T-cell (primary cell): ENCODE measurements around the gene POSTN. TPM values are rescaled to one million over a fixed set of nuclear protein-coding genes. Genes with fewer than 3 reads are reported as not detected.

ENCODE experiments used
- ATAC-seq, 4 experiments: fragments of 200-7000 bp in 3 of 4; fragments of 150-1000 bp in 1 of 4; cut with Tn5 transposase; replicated peaks in 1 of 4; 1 replicate in 3 of 4; 2 replicates in 1 of 4; pipeline ENCODE4 v1.10.0; 2021; ENCODE audit warnings: moderate library complexity in 3 of 4, mild to moderate bottlenecking in 2 of 4, moderate number of reproducible peaks in 1 of 4
- CTCF ChIA-PET, 2 donors: fragments of 300-600 bp; sonication (Branson Sonifier 250); formaldehyde crosslinking; loops; one replicate each; lab custom pipeline; 2022; ENCODE audit warnings: antibody characterized with exemption in 2 of 2; lab: Charles Lee
- POLR2A ChIA-PET, 2 donors: fragments of 300-600 bp; sonication (Branson Sonifier 250); formaldehyde crosslinking; loops; one replicate each; lab custom pipeline; 2022; ENCODE audit warnings: antibody characterized with exemption in 2 of 2; lab: Charles Lee
- DNase-seq, 35 experiments: peaks; one replicate each; pipeline versions ENCODE4 v3.0.0 to v3.0.0-alpha.2; 2013 to 2023
- H3K27ac ChIP-seq: one replicate; pipeline ENCODE4 v1.5.1; 2013; ENCODE audit warnings: low read length
- H3K27me3 ChIP-seq, 2 experiments: replicated peaks in 1 of 2; 1 replicate in 1 of 2; 2 replicates in 1 of 2; pipeline versions ENCODE4 v1.6.1 to v1.7.0; 2013; ENCODE audit warnings: low read length in 1 of 2, mixed read lengths in 1 of 2; ENCODE audit not compliant: control insufficient read depth in 2 of 2, insufficient read depth in 2 of 2; ENCODE audit errors: extremely low read depth in 1 of 2
- H3K36me3 ChIP-seq, 2 donors: 1 replicate in 1 of 2; 2 replicates in 1 of 2; pipeline versions ENCODE4 v1.6.1 to v1.7.0; 2013; ENCODE audit warnings: low read length in 1 of 2; ENCODE audit not compliant: control insufficient read depth in 2 of 2, insufficient read depth in 1 of 2; ENCODE audit errors: extremely low read depth in 1 of 2
- H3K4me1 ChIP-seq, 2 experiments: 1 replicate in 1 of 2; 2 replicates in 1 of 2; pipeline versions ENCODE4 v1.6.1 to v1.7.0; 2013; ENCODE audit warnings: low read length in 2 of 2, mixed read lengths in 1 of 2; ENCODE audit not compliant: insufficient read depth in 2 of 2, control insufficient read depth in 1 of 2; ENCODE audit errors: extremely low read depth in 1 of 2
- H3K4me3 ChIP-seq, 2 donors: 1 replicate in 1 of 2; 2 replicates in 1 of 2; pipeline versions ENCODE4 v1.5.1 to v1.7.0; 2013; ENCODE audit warnings: mild to moderate bottlenecking in 2 of 2, low read length in 1 of 2, moderate library complexity in 1 of 2; ENCODE audit not compliant: control insufficient read depth in 1 of 2; ENCODE audit errors: extremely low read depth in 1 of 2
- H3K9me3 ChIP-seq: 2 replicates; pipeline ENCODE4 v1.7.0; 2013
- H3K27ac Mint-ChIP-seq, 2 donors: one replicate each; pipeline ENCODE4 v1.8.0; 2020 to 2021; ENCODE audit warnings: mild to moderate bottlenecking in 2 of 2, mixed read lengths in 2 of 2
- H3K27me3 Mint-ChIP-seq, 2 donors: one replicate each; pipeline ENCODE4 v1.8.0; 2021 to 2022; ENCODE audit warnings: mixed read lengths in 2 of 2
- H3K36me3 Mint-ChIP-seq: one replicate; pipeline ENCODE4 v1.8.0; 2021; ENCODE audit warnings: mixed read lengths
- H3K4me1 Mint-ChIP-seq, 3 donors: one replicate each; pipeline ENCODE4 v1.8.0; 2020 to 2022; ENCODE audit warnings: mixed read lengths in 3 of 3, mild to moderate bottlenecking in 1 of 3
- H3K4me3 Mint-ChIP-seq, 3 donors: one replicate each; pipeline ENCODE4 v1.8.0; 2020 to 2022; ENCODE audit warnings: mild to moderate bottlenecking in 3 of 3, mixed read lengths in 3 of 3, moderate library complexity in 3 of 3
- H3K9me3 Mint-ChIP-seq, 3 donors: one replicate each; pipeline ENCODE4 v1.8.0; 2020 to 2022; ENCODE audit warnings: mixed read lengths in 3 of 3
- WGBS: methylation state at CpG from one replicate; pipeline ENCODE4 v1.1.5; 2013; ENCODE audit warnings: missing lambda C conversion rate; ENCODE audit not compliant: insufficient coverage; 5-methylcytosine and 5-hydroxymethylcytosine counted together
- total RNA-seq, 35 experiments: library from RNA in 6 of 35; stranded (reverse) in 6 of 35; fragments of 120-200 nt in 1 of 35; gene quantifications; one replicate each; pipeline versions ENCODE4 v1.2.1 to v1.2.4 and lab custom pipeline; 2013 to 2026

Gene POSTN
- total RNA-seq, 5 donors from 2014 or later (not counting 1 experiment from before 2014, with no cell fraction given), result 0.07 to 0.64 TPM; not detected in 3

DNA sequence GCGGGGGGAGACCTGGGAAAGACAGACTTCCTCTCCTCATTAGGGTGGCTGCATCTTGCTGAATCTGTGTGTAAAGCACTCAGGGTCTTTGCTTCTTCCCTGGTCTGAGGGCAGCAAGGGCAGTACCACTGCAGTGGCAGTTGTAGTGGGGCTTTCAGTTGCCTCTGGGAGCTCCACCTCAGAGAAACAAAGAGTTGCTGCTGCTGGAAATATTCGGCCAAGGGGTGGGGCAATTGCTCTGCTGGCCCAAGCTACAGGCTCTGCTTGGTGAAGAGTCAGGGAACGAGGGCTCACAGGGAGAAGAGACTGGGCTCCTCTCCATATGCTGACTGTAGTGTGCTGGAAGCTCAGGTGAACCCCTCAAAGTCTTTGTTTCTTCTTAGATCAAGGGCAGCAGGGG is 52.5 kb downstream of the POSTN start:
- no peaks in the 10 kb centered on the region for H3K9me3 ChIP-seq
- Mint-ChIP-seq H3K36me3 (no peaks in the 10 kb centered on the region), H3K27me3 (no peaks in the 10 kb centered on the region), H3K4me3 (no peak overlapping the region), H3K27ac (no peak overlapping the region), H3K4me1 (no peaks in the 10 kb centered on the region), H3K9me3 (peaks cover 13 to 16% (median 16%) of the 10 kb centered on the region in 3 donors)
- DNase-seq (no peak), ATAC-seq (no peak)
- POLR2A ChIA-PET, result interaction anchor here in 1 of 2 donors (0.5 kb wide), 1 partner anchor 845 kb away, joined by 4 read pairs; no protein-coding TSS in a partner anchor
- no peak overlapping the region for H3K27ac ChIP-seq
- H3K36me3 ChIP-seq, result no peaks in the 10 kb centered on the region
- WGBS, result 49% methylated on average over 3 of the region's 3 CpGs
- H3K27me3 ChIP-seq, result peaks cover 0 to 3% of the 10 kb centered on the region in 2 experiments
- H3K4me3 ChIP-seq, result no peak overlapping the region
- CTCF ChIA-PET, result no interaction called here
- H3K4me1 ChIP-seq, result no peaks in the 10 kb centered on the region

DNA sequence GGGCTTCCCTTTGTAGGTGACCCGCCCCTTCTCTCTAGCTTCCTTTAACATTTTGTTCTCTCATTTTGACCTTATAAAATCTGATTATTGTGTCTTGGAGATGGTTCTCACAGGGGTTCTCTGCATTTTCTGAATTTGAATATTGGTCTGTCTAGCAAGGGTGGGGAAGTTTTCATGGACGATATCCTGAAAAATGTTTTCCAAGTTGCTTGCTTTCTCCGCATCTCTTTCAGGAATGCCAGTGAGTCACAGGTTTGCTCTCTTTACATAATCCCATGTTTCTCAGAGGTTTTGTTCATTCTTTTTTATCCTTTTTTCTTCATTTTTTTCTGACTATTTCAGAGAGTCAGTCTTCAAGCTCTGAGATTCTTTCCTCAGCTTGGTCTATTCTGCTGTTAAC is 53.6 kb downstream of the POSTN start:
- ATAC-seq (no peak), DNase-seq (no peak)
- Mint-ChIP-seq H3K9me3 (peaks cover 12 to 20% (median 16%) of the 10 kb centered on the region in 3 donors), H3K4me1 (no peaks in the 10 kb centered on the region), H3K27ac (no peak overlapping the region), H3K27me3 (no peaks in the 10 kb centered on the region), H3K36me3 (no peaks in the 10 kb centered on the region), H3K4me3 (no peak overlapping the region)
- Histone ChIP-seq H3K27me3 (peaks cover 0 to 3% of the 10 kb centered on the region in 2 experiments), H3K27ac (no peak overlapping the region), H3K9me3 (no peaks in the 10 kb centered on the region), H3K4me1 (no peaks in the 10 kb centered on the region), H3K4me3 (no peak overlapping the region), H3K36me3 (no peaks in the 10 kb centered on the region)
- ChIA-PET POLR2A (no interaction called here), CTCF (no interaction called here)
- 90% methylated on average over 2 of the region's 3 CpGs for WGBS

DNA sequence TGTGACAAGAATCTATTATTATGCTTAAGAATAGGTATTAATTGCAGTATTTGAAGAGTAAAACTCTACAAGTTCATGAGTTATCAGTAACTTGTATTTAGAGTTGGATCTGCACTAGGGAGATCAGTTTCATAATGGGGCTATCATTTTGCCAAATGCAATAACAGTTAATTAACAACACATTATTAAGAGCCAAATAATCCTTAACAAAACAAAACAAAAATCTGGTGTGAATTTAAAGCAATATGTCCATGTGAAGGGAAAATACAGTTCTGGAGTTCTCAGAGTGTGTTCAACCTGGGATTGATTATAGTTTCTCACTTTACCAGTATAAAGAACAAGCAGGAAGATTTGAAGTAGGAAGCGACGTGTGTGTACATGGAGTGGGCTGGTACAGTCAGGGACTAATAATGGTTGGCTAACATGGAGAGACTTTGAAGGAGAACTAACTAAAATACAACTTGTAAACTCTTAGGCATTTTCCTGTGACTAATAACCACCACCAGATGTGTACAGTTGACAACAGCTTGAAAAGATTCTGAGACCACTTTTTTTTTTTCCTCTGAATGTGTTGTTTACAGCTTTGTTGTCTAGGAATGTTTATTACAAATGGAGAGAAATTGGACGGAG is 58.5 kb downstream of the POSTN start:
- ChIA-PET CTCF (no interaction called here), POLR2A (no interaction called here)
- Histone ChIP-seq H3K27me3 (no peaks in the 10 kb centered on the region), H3K4me1 (no peaks in the 10 kb centered on the region), H3K9me3 (no peaks in the 10 kb centered on the region), H3K27ac (no peak overlapping the region), H3K36me3 (no peaks in the 10 kb centered on the region), H3K4me3 (no peak overlapping the region)
- Mint-ChIP-seq H3K4me3 (no peak overlapping the region), H3K27me3 (no peaks in the 10 kb centered on the region), H3K27ac (no peak overlapping the region), H3K36me3 (no peaks in the 10 kb centered on the region), H3K9me3 (peaks cover 13 to 17% (median 17%) of the 10 kb centered on the region in 3 donors), H3K4me1 (no peaks in the 10 kb centered on the region)
- WGBS, result no CpG with 5 or more reads among the region's 3 CpGs
- ATAC-seq, result no peak
- DNase-seq, result no peak

DNA sequence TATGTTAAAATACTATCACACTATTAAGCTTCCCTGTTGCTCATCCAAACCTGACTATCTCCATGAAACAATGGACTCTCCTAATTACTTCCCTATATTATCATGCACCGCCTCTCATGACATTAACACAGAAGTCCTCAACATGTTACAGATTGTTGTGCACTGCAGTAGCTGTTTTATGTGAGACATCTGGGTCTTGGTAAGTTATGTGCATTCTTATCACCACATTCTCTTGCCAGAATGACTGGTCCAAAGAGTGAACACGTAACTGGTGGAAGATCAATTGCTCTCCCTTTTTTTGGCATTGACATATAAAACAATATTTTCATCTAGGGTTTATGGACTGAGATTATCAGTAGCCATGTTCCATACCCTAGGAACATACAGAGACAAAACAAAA is 59.4 kb downstream of the POSTN start:
- no peaks in the 10 kb centered on the region for H3K4me1 Mint-ChIP-seq
- no peak overlapping the region for H3K27ac Mint-ChIP-seq
- peaks cover 13 to 18% (median 17%) of the 10 kb centered on the region in 3 donors for H3K9me3 Mint-ChIP-seq
- no peak overlapping the region for H3K4me3 ChIP-seq
- no peak overlapping the region for H3K4me3 Mint-ChIP-seq
- H3K27ac ChIP-seq, result no peak overlapping the region
- CTCF ChIA-PET, result no interaction called here
- H3K27me3 Mint-ChIP-seq, result no peaks in the 10 kb centered on the region
- no peaks in the 10 kb centered on the region for H3K36me3 ChIP-seq
- H3K9me3 ChIP-seq, result no peaks in the 10 kb centered on the region
- H3K36me3 Mint-ChIP-seq, result no peaks in the 10 kb centered on the region
- no peak for DNase-seq
- no peaks in the 10 kb centered on the region for H3K4me1 ChIP-seq
- POLR2A ChIA-PET, result no interaction called here
- ATAC-seq, result no peak
- WGBS, result no CpG with 5 or more reads among the region's 2 CpGs
- no peaks in the 10 kb centered on the region for H3K27me3 ChIP-seq

DNA sequence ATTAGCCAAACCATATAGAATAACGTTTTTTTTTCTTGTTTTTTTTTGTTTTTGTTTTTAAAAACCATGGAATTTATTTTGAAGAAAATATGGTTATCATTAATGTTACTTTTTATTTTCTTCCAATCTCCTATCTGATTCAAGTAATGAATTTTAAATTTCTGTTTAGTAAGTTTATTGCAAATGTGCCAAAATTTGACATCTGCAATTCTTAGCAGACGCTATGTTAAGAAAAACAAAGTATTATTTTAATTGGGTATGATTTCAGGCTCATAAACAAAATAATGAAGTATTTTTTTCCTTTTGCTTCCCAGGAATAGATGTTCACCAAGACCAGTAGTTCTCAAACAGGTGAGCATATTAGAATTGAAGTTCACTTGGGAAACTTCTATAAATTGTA is 63.1 kb downstream of the POSTN start:
- Mint-ChIP-seq H3K4me1 (no peaks in the 10 kb centered on the region), H3K9me3 (peaks cover 13 to 28% (median 14%) of the 10 kb centered on the region in 3 donors), H3K27me3 (no peaks in the 10 kb centered on the region), H3K4me3 (no peak overlapping the region), H3K36me3 (no peaks in the 10 kb centered on the region), H3K27ac (no peak overlapping the region)
- no CpG with 5 or more reads among the region's 2 CpGs for WGBS
- Histone ChIP-seq H3K27me3 (no peaks in the 10 kb centered on the region), H3K36me3 (no peaks in the 10 kb centered on the region), H3K4me1 (no peaks in the 10 kb centered on the region), H3K4me3 (no peak overlapping the region), H3K9me3 (no peaks in the 10 kb centered on the region), H3K27ac (no peak overlapping the region)
- DNase-seq (no peak), ATAC-seq (no peak)
- ChIA-PET POLR2A (no interaction called here), CTCF (no interaction called here)

DNA sequence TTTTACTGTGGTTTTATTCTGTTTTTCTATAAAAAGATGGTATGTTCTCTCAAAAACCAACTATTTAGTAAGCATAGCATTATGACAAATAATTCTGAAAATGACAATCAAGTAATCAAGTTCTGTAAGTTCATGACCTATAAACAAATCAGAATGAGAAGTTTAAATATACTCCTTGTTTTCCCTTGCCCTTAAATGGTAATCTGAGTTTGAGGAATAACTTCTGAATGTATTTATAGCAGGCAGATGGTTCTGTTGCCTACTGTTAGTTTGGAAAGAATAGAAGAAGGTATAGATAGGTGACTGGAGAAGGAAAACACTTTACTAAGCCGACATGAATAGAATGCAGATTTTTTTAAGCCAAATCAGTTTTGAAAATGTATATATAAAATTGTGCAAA is 63.9 kb downstream of the POSTN start:
- no peak overlapping the region for H3K27ac ChIP-seq
- no peaks in the 10 kb centered on the region for H3K36me3 ChIP-seq
- Mint-ChIP-seq H3K4me3 (no peak overlapping the region), H3K4me1 (no peaks in the 10 kb centered on the region), H3K36me3 (no peaks in the 10 kb centered on the region), H3K9me3 (peaks cover 7 to 24% (median 14%) of the 10 kb centered on the region in 3 donors), H3K27ac (no peak overlapping the region), H3K27me3 (no peaks in the 10 kb centered on the region)
- no peaks in the 10 kb centered on the region for H3K9me3 ChIP-seq
- no peak overlapping the region for H3K4me3 ChIP-seq
- ChIA-PET POLR2A (no interaction called here), CTCF (no interaction called here)
- no peaks in the 10 kb centered on the region for H3K4me1 ChIP-seq
- no peaks in the 10 kb centered on the region for H3K27me3 ChIP-seq
- ATAC-seq (no peak), DNase-seq (no peak)
- WGBS, result no CpG with 5 or more reads among the region's 1 CpG
